NCI-H82 treated with DMSO at 0.1 percent for 48 hours (cell line): ENCODE measurements around the gene ASTN2.
"Not testable (repeated sequence)": the region's sequence is repeated elsewhere in the genome, so short reads cannot be mapped to it uniquely, and the experiment has no call there.

Experiments used
- DNase-seq: peaks from one replicate; lab custom pipeline; 2025; ENCODE audit not compliant: unreplicated experiment; lab: John Stamatoyannopoulos, UW

The ASTN2 gene

GRCh38 chr9:116891424-116891823 is 523.4 kb downstream of the ASTN2 start:
- DNase-seq, result no peak

GRCh38 chr9:116888476-116888875 is 526.4 kb downstream of the ASTN2 start:
- DNase-seq, result not testable (repeated sequence)

DNA sequence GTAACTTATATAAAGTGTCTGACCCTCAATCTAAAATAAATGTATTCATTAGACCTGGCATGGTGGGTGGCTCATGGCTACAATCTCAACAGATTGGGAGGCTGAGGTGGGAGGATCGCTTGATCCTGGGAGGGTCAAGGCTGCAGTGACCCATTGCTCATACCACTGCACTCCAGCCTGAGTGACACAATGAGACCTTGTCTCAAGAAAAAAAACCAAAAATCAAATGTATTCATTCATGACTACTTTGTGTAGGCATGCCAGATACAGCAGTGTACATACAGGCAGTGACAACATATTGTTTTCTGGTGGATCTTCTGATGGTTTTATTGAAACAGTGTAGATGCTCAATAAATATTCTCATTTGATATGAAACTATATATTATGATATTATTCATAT is 526.8 kb downstream of the ASTN2 start:
- DNase-seq, result no peak

DNA sequence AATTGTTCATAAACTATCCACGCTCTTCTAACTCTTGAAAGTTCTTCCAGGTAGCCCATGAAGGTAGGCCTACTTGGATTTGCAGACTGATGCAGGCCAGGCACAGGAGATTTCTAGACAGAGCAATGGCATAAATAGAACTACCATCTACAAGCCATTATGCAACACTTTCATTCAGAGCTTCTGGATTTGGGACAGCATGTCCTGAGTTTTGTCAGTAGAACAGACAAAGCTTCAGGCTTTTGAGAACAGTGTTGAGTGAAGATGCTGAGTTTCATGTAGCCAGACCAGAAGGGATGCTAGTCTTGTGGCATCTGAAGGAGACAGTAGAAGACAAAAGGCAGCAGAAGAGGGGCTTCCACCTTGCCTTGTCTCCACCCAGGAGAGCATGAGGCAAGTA is 531.2 kb downstream of the ASTN2 start:
- DNase-seq, result no peak

DNA sequence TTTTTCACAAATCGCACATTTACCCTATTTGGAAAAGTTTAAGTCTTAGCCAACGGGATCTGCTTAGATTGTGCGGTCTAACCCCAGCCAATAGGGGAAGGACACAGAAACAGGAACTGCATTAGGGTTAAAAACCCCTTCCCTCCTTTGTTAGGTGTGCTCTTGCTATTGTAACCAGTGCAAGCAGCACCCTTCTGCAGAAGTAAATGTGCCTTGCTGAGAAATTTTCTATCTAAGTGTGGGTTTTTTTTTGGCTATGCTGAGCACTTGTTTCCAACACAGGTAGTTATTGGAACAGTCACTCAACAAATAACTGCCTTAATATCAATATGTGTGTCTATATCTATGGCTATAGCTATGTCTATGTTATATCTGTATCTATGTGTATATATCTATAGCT is 537.8 kb downstream of the ASTN2 start:
- DNase-seq, result no peak

GRCh38 chr9:116875576-116875975 is 539.3 kb downstream of the ASTN2 start:
- no peak for DNase-seq

GRCh38 chr9:116873937-116874914 is 540.6 kb downstream of the ASTN2 start:
- no peak for DNase-seq

GRCh38 chr9:116873491-116873890 is 541.4 kb downstream of the ASTN2 start:
- no peak for DNase-seq

DNA sequence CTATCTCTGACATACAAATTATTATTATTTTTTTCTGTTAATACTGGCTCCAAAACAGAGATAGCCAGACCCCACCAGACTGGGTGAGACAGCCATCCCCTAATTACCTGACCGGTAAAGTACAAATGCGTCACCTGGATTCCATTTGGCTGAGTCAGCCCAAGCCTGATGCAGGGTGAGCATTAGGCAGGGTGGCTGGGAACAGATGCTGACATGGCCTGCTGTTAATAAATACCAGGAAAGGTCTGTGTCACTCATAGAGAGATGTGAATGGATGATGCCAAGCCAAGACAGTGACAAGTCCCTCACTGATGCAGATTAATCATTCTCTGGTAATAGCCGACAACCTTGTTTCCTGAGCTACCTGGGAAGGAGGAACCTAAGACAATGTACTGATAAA is 544.3 kb downstream of the ASTN2 start:
- DNase-seq, result no peak

DNA sequence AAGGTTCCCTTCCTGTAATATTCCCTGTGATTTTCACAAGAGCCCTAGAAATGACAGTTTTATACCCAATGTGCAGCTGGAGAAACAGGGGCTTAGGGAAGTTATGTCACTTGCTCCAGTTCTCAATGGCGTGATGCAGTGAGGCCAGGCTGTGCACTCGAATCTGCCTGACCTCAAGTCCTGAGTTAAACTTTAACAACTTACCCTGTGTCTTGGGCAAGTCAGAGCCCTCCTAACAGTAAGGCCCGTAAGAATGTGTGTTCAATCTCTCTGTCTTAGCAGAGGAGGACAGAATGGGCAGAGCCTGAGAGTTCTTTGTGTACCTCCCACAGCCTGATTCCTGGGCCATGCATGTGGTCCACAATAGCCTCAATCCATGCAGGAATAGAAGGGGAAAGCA is 546.7 kb downstream of the ASTN2 start:
- DNase-seq, result no peak

GRCh38 chr9:116861321-116861720 is 553.5 kb downstream of the ASTN2 start:
- no peak for DNase-seq

DNA sequence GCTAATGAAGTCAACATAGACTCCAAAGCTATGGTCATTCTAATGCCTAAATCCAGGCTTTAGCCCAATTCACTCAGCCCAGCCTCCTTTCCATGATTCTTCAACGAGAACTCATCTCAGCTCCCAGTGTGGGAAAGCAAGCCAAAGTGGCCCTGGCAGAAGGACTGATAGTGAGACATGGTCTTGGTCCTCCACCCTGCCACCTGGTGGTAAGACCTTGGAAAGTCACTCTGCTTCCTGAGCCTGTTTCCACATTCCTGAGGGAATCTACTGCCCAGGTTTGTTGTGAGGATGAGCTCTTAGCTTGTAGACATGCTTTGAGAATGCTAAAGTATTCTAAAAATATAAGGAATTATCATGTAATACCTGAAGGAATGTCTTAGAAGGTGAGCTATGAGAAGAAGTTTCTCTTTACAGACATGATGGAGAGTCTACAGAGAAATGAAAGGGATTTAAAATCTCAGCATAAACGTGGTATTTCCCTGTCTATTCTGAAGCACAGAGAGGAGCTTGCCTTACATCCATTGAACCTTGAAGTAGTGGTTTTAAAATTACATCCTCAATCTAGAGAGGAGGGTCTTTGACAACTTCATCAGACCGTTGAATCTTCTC is 554.2 kb downstream of the ASTN2 start:
- peak; percentile 61 for DNase-seq

DNA sequence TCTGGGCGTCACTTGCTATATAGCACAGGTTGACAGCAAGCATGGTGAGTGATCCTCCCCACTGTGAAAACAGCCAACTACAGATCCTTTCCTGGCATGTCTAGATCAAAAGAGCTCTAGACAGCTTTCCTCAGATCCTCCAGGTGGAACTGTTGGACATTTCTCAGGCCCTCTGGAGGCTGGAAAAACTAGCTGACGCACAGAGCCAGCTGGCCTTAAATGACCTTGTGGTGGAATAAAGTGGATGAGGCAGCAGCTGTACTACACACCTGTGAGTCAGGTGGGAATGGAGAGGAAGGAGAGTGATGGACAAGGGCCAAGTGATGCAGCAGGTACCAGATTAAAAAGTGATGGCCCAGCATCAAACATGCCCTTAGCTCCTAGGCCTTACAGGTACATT is 555.1 kb downstream of the ASTN2 start:
- no peak for DNase-seq

DNA sequence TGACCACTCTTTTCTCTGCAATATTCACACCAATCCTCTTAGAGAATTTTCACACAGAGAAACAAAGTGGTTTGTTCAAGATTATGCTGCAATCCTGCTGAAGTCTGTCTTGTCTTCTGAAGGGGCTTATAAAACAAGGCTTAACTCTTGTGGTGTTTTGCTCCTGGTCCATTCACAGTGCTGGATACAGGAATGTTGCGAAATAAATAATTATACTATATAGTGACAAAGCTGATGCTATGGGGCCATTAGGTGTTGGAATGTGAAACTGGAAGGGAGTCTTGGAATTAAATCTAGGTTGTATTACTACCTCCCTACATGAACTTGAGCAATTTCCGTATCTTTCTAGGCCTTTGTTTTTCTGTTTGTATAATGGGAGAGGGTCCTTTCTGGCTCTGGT is 557.5 kb downstream of the ASTN2 start:
- DNase-seq, result no peak

DNA sequence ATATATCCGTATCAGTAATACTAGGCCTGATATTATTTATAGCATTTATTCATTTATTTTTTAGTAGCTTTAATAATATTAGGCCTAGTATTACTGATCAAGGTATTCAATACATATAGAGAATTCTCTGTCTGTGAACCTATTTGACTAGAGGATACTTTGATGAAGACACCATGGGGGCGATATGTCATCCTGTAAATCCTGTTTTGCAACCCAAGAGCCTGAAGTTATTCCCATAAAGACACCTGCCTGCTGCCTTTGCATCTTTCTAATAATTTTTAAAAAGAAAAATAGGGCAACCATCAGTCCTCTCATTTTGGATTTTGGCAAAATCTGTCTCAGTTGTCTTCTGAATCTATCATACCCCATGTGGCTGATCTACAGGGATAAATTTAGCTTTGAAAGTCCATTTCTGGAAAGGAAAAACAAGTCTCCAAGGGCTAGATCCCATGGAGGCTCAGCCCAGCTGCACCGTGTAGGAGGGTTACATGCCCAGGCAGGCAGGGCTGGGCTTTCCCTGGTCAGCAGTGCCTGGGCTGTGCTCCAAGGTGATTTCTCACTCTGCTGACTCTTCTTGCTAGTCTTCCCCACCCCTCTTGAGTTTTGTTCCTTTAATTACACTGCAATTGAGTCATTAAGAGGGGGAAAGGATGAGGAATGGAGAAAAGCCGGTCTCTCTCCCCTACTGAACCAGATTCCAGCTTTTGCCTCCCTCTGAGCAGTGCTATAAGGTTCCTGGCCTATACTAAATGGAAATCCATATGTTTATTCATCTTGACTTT is 558.8 kb downstream of the ASTN2 start:
- DNase-seq, result no peak

DNA sequence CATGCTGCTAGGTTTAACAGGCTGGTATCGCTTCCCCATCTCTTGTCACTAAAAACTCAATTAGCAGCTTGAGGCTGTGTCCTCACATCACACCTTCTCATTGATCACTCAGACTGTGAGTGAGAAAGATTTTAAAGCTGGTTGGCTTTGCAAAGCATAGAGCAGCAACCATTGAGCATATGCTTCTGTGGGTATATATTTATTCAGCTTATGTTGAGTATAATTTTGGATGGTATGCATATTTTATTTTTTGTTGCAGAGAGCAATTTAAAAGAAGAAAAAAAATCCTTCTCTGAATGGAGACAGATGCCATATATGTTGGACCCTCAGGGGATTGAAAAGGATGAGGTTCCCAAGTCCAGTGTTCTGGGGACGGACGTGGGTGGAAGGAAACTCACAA is 565.1 kb downstream of the ASTN2 start:
- DNase-seq, result no peak

GRCh38 chr9:116844621-116845020 is 570.2 kb downstream of the ASTN2 start:
- DNase-seq, result no peak

- DNase-seq, result no peak
These were observed 570.8 kb downstream of the ASTN2 start for GRCh38 chr9:116843863-116844620.

GRCh38 chr9:116842658-116843057 is 572.2 kb downstream of the ASTN2 start:
- peak; percentile 68 for DNase-seq

GRCh38 chr9:116838468-116838867 is 576.4 kb downstream of the ASTN2 start:
- DNase-seq, result not testable (repeated sequence)
